SK-N-SH treated with all-trans-retinoic acid at 6 μM for 48 hours (cell line): Measurements from ENCODE around the gene NKX1-1.

ENCODE experiments used
- ATAC-seq: fragments of 200-7000 bp; cut with Tn5 transposase; 3 replicates; pipeline ENCODE4 v1.9.1; 2020; ENCODE audit warnings: mild to moderate bottlenecking, moderate library complexity
- CSDC2 ChIP-seq: fragments of 250-450 bp; sonication (Bioruptor Pico); IDR thresholded peaks from 2 replicates; pipeline ENCODE4 v1.5.0; 2020; ENCODE audit warnings: mild to moderate bottlenecking, moderate library complexity
- ESRRG ChIP-seq: fragments of 250-450 bp; sonication (Bioruptor Pico); IDR thresholded peaks from 2 replicates; pipeline ENCODE4 v1.6.1; 2021; ENCODE audit warnings: mild to moderate bottlenecking
- ISL1 ChIP-seq: fragments of 250-450 bp; sonication (Bioruptor Pico); IDR thresholded peaks from 2 replicates; pipeline ENCODE4 v2.1.2; 2022; ENCODE audit warnings: mild to moderate bottlenecking, moderate library complexity
- OSR1 ChIP-seq: fragments of 250-450 bp; sonication (Bioruptor Pico); IDR thresholded peaks from 2 replicates; pipeline ENCODE4 v1.8.0; 2022; ENCODE audit warnings: moderate library complexity, mild to moderate bottlenecking, inconsistent platforms
- PATZ1 ChIP-seq: fragments of 250-450 bp; sonication (Bioruptor Pico); IDR thresholded peaks from 2 replicates; pipeline ENCODE4 v1.8.0; 2020; ENCODE audit warnings: mild to moderate bottlenecking, moderate library complexity, borderline replicate concordance
- SNAI2 ChIP-seq: fragments of 250-450 bp; sonication (Bioruptor Pico); IDR thresholded peaks from 2 replicates; pipeline ENCODE4 v1.5.0; 2020; ENCODE audit warnings: mild to moderate bottlenecking, moderate library complexity
- TCF4 ChIP-seq: fragments of 250-450 bp; sonication (Bioruptor Pico); IDR thresholded peaks from 2 replicates; pipeline ENCODE4 v1.8.0; 2021; ENCODE audit warnings: mild to moderate bottlenecking, moderate library complexity, borderline replicate concordance
- TOX ChIP-seq: fragments of 250-450 bp; sonication (Bioruptor Pico); IDR thresholded peaks from 2 replicates; pipeline ENCODE4 v1.8.0; 2021; ENCODE audit warnings: mild to moderate bottlenecking, moderate library complexity, borderline replicate concordance
- ZFP3 ChIP-seq: fragments of 250-450 bp; sonication (Bioruptor Pico); IDR thresholded peaks from 2 replicates; pipeline ENCODE4 v1.5.0; 2020; ENCODE audit warnings: mild to moderate bottlenecking, moderate library complexity
- ZNF565 ChIP-seq: fragments of 450-650 bp; formaldehyde crosslinking; conservative IDR thresholded peaks from 2 replicates; pipeline ENCODE4 v1.5.0; 2020; ENCODE audit warnings: low read depth, mild to moderate bottlenecking, moderate library complexity
- ZNF70 ChIP-seq: fragments of 450-650 bp; formaldehyde crosslinking; IDR thresholded peaks from 2 replicates; pipeline ENCODE4 v1.5.0; 2020; ENCODE audit warnings: mild to moderate bottlenecking, moderate library complexity
- ZNF8 ChIP-seq: fragments of 450-650 bp; formaldehyde crosslinking; IDR thresholded peaks from 2 replicates; pipeline ENCODE4 v1.5.0; 2020; ENCODE audit warnings: mild to moderate bottlenecking, moderate library complexity
- TF ChIP-seq, protein P1 (sequence below): fragments of 250-450 bp; sonication (Bioruptor Pico); IDR thresholded peaks from 2 replicates; pipeline ENCODE4 v1.5.1; 2020; ENCODE audit warnings: low read depth, mild to moderate bottlenecking, moderate library complexity
- TF ChIP-seq, protein P2 (sequence below): fragments of 250-450 bp; sonication (Bioruptor Pico); IDR thresholded peaks from 2 replicates; pipeline ENCODE4 v1.5.0; 2020; ENCODE audit warnings: mild to moderate bottlenecking, moderate library complexity
- TF ChIP-seq, protein P3 (sequence below): fragments of 250-450 bp; sonication (Bioruptor Pico); IDR thresholded peaks from 2 replicates; pipeline ENCODE4 v1.5.1; 2021; ENCODE audit warnings: mild to moderate bottlenecking, moderate library complexity

Gene NKX1-1

DNA sequence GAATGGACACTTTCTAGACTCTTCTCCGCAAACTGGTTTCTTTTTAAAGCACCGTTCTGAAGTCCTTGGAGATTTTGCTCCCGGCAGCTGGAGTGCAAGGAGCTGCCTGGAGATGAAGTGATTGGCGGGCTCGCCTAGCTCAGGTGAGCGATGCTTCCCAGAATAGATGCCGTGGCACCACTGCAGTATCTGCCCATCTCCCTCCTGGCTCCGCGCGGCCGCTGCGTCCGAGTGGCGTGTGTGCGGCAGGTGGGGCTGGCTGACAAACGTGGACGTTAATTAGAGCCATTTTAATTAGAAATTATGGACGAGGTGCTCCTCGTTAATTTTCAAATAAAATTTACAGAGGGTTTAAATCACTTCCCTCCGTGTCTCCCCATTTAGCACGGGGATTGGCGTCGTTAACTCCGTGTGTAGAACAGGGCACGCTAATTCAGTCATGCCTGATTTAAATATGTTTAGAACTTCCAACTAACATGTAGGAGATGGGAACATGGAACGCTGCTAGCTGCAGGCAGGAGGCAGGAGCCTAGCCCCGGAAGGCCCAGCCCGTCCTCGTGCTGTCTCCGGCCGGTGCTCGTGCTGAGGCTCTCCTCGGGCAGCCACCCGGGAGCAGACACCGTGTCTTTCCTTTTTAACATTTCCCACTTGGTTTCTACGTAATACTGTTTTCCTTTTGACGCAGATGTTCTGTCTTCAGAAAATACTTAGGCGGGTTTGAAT lies 47.7 kb downstream of the NKX1-1 start:
- no peak for TF ChIP-seq ISL1 (CRISPR knock-in tag)
- no peak for TF ChIP-seq ZNF70 (CRISPR knock-in tag)
- no peak for TF ChIP-seq CSDC2 (CRISPR knock-in tag)
- no peak for TF ChIP-seq ZNF565 (CRISPR knock-in tag)
- TF ChIP-seq, protein P1, sequence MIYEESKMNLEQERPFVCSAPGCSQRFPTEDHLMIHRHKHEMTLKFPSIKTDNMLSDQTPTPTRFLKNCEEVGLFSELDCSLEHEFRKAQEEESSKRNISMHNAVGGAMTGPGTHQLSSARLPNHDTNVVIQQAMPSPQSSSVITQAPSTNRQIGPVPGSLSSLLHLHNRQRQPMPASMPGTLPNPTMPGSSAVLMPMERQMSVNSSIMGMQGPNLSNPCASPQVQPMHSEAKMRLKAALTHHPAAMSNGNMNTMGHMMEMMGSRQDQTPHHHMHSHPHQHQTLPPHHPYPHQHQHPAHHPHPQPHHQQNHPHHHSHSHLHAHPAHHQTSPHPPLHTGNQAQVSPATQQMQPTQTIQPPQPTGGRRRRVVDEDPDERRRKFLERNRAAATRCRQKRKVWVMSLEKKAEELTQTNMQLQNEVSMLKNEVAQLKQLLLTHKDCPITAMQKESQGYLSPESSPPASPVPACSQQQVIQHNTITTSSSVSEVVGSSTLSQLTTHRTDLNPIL, result no peak
- TF ChIP-seq PATZ1, result no peak
- TF ChIP-seq, protein P2, sequence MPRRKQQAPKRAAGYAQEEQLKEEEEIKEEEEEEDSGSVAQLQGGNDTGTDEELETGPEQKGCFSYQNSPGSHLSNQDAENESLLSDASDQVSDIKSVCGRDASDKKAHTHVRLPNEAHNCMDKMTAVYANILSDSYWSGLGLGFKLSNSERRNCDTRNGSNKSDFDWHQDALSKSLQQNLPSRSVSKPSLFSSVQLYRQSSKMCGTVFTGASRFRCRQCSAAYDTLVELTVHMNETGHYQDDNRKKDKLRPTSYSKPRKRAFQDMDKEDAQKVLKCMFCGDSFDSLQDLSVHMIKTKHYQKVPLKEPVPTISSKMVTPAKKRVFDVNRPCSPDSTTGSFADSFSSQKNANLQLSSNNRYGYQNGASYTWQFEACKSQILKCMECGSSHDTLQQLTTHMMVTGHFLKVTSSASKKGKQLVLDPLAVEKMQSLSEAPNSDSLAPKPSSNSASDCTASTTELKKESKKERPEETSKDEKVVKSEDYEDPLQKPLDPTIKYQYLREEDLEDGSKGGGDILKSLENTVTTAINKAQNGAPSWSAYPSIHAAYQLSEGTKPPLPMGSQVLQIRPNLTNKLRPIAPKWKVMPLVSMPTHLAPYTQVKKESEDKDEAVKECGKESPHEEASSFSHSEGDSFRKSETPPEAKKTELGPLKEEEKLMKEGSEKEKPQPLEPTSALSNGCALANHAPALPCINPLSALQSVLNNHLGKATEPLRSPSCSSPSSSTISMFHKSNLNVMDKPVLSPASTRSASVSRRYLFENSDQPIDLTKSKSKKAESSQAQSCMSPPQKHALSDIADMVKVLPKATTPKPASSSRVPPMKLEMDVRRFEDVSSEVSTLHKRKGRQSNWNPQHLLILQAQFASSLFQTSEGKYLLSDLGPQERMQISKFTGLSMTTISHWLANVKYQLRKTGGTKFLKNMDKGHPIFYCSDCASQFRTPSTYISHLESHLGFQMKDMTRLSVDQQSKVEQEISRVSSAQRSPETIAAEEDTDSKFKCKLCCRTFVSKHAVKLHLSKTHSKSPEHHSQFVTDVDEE, result no peak
- TF ChIP-seq, all 23 proteins: peak for 0
- ATAC-seq, result no peak

- TF ChIP-seq TOX (no peak), ZNF8 (CRISPR knock-in tag) (no peak), ZFP3 (CRISPR knock-in tag) (no peak), SNAI2 (CRISPR knock-in tag) (no peak), ESRRG (CRISPR knock-in tag) (no peak)
- TF ChIP-seq, protein P2, result no peak
- TF ChIP-seq, protein P3, sequence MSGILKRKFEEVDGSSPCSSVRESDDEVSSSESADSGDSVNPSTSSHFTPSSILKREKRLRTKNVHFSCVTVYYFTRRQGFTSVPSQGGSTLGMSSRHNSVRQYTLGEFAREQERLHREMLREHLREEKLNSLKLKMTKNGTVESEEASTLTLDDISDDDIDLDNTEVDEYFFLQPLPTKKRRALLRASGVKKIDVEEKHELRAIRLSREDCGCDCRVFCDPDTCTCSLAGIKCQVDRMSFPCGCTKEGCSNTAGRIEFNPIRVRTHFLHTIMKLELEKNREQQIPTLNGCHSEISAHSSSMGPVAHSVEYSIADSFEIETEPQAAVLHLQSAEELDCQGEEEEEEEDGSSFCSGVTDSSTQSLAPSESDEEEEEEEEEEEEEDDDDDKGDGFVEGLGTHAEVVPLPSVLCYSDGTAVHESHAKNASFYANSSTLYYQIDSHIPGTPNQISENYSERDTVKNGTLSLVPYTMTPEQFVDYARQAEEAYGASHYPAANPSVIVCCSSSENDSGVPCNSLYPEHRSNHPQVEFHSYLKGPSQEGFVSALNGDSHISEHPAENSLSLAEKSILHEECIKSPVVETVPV (CRISPR knock-in tag), result no peak
- no peak for ATAC-seq
Measured at GRCh38 chr4:1357356-1358248, 48.6 kb downstream of the NKX1-1 start.

DNA sequence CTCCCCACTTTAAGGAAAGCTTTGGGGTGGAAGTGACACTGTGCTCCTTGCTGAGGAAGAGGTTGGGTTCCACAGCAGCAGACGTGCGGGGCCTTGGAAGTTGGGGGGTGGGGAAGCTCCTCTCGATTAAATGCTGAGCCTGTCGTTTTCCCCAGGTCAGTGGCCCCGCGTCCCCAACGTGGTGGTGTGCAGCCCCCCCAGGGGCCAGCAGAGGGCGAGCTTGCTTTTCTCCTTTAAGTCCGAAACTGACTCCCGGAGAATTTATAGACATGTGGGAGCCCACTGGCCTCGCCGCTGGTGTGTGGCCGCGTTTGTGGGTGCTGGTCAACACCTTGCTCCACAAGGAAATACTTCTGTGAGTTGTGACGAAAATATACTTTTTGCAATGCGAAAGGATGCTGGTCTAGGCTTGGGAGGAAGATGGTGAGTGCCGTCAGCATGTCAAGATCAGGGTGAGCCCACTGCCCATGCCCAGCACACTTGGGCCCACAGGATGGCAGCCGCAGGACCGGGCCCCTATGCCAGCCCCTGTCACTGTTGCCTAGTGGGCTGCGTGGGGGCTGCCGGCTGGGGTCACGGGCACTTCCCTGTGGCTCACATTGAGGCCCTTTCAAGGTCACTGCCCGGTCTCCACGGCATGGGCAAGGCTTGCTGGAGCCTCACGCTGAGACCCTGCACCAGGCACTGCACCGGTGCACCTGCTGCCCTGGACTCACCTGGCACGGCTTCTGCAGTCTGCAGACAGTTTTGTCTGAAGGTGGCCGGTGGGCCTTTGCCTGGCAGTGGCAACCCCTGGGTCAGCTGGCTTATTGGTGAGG lies 49.9 kb downstream of the NKX1-1 start:
- peak; percentile 41 for ATAC-seq
- no peak for TF ChIP-seq OSR1
- no peak for TF ChIP-seq ZNF70 (CRISPR knock-in tag)
- TF ChIP-seq ZFP3 (CRISPR knock-in tag), result no peak
- no peak for TF ChIP-seq TCF4 (CRISPR knock-in tag)
- no peak for TF ChIP-seq PATZ1
- TF ChIP-seq, protein P3 (CRISPR knock-in tag), result no peak
